MCF 10A (cell line): Measurements from ENCODE around the gene OR10G3. TPM values are rescaled to one million over a fixed set of nuclear protein-coding genes. Genes with fewer than 3 reads are reported as not detected.

Experiments
- BruUV-seq: library from RNA; stranded (reverse); fragments of 400-500 nt; replicated peaks from 2 replicates; lab custom pipeline; 2021; lab: Mats Ljungman, UMichigan
- CTCF ChIA-PET: fragments of 300-600 bp; sonication (Branson Sonifier 250); formaldehyde crosslinking; extraction: SDS; loops from one replicate; lab custom pipeline; 2021; ENCODE audit warnings: antibody characterized with exemption, inconsistent platforms; lab: Yijun Ruan, JAX
- POLR2A ChIA-PET: fragments of 300-600, 350-650 bp; sonication (Branson Sonifier 250); formaldehyde crosslinking; extraction: SDS; loops from one replicate; lab custom pipeline; 2020; ENCODE audit warnings: antibody characterized with exemption, inconsistent platforms; lab: Yijun Ruan, JAX
- DNase-seq: peaks from one replicate; pipeline ENCODE4 v3.0.0-alpha.2; 2018; ENCODE audit not compliant: unreplicated experiment
- H3K27ac Mint-ChIP-seq: one replicate; pipeline ENCODE4 v1.8.0; 2022; ENCODE audit warnings: mild to moderate bottlenecking, low read depth, mixed read lengths; ENCODE audit not compliant: unreplicated experiment
- H3K27me3 Mint-ChIP-seq: one replicate; pipeline ENCODE4 v1.8.0; 2022; ENCODE audit warnings: mixed read lengths; ENCODE audit not compliant: insufficient read depth, unreplicated experiment
- H3K36me3 Mint-ChIP-seq: one replicate; pipeline ENCODE4 v1.8.0; 2022; ENCODE audit warnings: mild to moderate bottlenecking, moderate library complexity, mixed read lengths; ENCODE audit not compliant: insufficient read depth, unreplicated experiment
- H3K4me1 Mint-ChIP-seq: one replicate; pipeline ENCODE4 v1.8.0; 2022; ENCODE audit warnings: mixed read lengths; ENCODE audit not compliant: insufficient read depth, unreplicated experiment
- H3K4me3 Mint-ChIP-seq: one replicate; pipeline ENCODE4 v1.8.0; 2022; ENCODE audit warnings: mild to moderate bottlenecking, moderate library complexity, mixed read lengths; ENCODE audit not compliant: unreplicated experiment
- H3K9me3 Mint-ChIP-seq: one replicate; pipeline ENCODE4 v1.8.0; 2022; ENCODE audit warnings: mixed read lengths; ENCODE audit not compliant: unreplicated experiment
- CTCF ChIP-seq: fragments of 200-600 bp; IDR thresholded peaks from one replicate; pipeline ENCODE4 v1.8.0; 2022; ENCODE audit warnings: antibody characterized with exemption, mild to moderate bottlenecking; ENCODE audit not compliant: unreplicated experiment
- intact Hi-C: fragments of 100-400 bp; cut with micrococcal nuclease; formaldehyde crosslinking; loops from 2 replicates; pipeline ENCODE4 v1.14.1; 2022
- total RNA-seq: library from RNA; stranded (reverse); gene quantifications from 2 replicates; pipeline ENCODE4 v1.2.3, GENCODE V29; 2022

The OR10G3 gene
- total RNA-seq, 1 experiment from 2014 or later, result not detected

- Mint-ChIP-seq H3K9me3 (peaks cover 4% of the 10 kb centered on the region), H3K27ac (no peak overlapping the region), H3K4me3 (no peak overlapping the region), H3K36me3 (no peaks in the 10 kb centered on the region), H3K27me3 (peaks cover 38% of the 10 kb centered on the region), H3K4me1 (no peaks in the 10 kb centered on the region)
- no peak for TF ChIP-seq CTCF
- DNase-seq, result no peak
- POLR2A ChIA-PET, result interaction anchor here (0.7 kb wide), 1 partner anchor 96 kb away, joined by 3 read pairs; the partner anchor contains the start of genes RAB2B and TOX4
- no TSS peak for BruUV-seq
- intact Hi-C loops, result no loop called here
- CTCF ChIA-PET, result interaction anchor here (0.6 kb wide), 2 partner anchors 139 to 517 kb away, joined by 3 read pairs; no protein-coding TSS in a partner anchor
Observed at GRCh38 chr14:21572604-21573003, 7.3 kb downstream of the OR10G3 start.

- BruUV-seq, result no TSS peak
- peaks cover 4% of the 10 kb centered on the region for H3K27me3 Mint-ChIP-seq
- H3K36me3 Mint-ChIP-seq, result no peaks in the 10 kb centered on the region
- no peak for TF ChIP-seq CTCF
- peaks cover 7% of the 10 kb centered on the region for H3K4me1 Mint-ChIP-seq
- ChIA-PET POLR2A (no interaction called here), CTCF (interaction anchor here (0.6 to 6.3 kb wide), 14 partner anchors 9 to 1913 kb away, joined by 3 to 88 read pairs (median 3); partner anchors contain the start of gene CHD8)
- intact Hi-C loops, result loop anchor here (5.0 to 10.0 kb wide), 5 partner anchors 46 to 491 kb away; partner anchors contain the start of genes METTL3, RAB2B and TOX4
- no peak overlapping the region for H3K4me3 Mint-ChIP-seq
- no peak overlapping the region for H3K27ac Mint-ChIP-seq
- no peak for DNase-seq
- no peaks in the 10 kb centered on the region for H3K9me3 Mint-ChIP-seq
Observed at GRCh38 chr14:21558703-21559170, 21.1 kb downstream of the OR10G3 start.

- no TSS peak for BruUV-seq
- H3K27ac Mint-ChIP-seq, result no peak overlapping the region
- intact Hi-C loops, result loop anchor here (1.0 to 10.0 kb wide), 7 partner anchors 45 to 490 kb away; partner anchors contain the start of genes CHD8, METTL3, RAB2B and TOX4
- TF ChIP-seq CTCF, result peak; percentile 70
- H3K4me1 Mint-ChIP-seq, result peaks cover 7% of the 10 kb centered on the region
- no peaks in the 10 kb centered on the region for H3K36me3 Mint-ChIP-seq
- ChIA-PET CTCF (interaction anchor here (0.5 to 6.3 kb wide), 26 partner anchors 10 to 746 kb away, joined by 3 to 88 read pairs (median 4); partner anchors contain the start of genes CHD8, METTL3, RAB2B and TOX4), POLR2A (interaction anchor here (1.3 to 2.6 kb wide), 3 partner anchors 47 to 80 kb away, joined by 4 to 16 read pairs (median 14); partner anchors contain the start of genes METTL3 and TOX4)
- peak; percentile 84 for DNase-seq
- no peaks in the 10 kb centered on the region for H3K9me3 Mint-ChIP-seq
- no peaks in the 10 kb centered on the region for H3K27me3 Mint-ChIP-seq
- peak overlapping the region; percentile 45 for H3K4me3 Mint-ChIP-seq
Observed at GRCh38 chr14:21557084-21557901, 22.6 kb downstream of the OR10G3 start.
